ENCODE measurements around the gene AURKAIP1. TPM values are rescaled to one million over a fixed set of nuclear protein-coding genes. Genes with fewer than 3 reads are reported as not detected.

Gene AURKAIP1
- total RNA-seq, 1 experiment from 2014 or later, result 196 TPM

- no peak within 1 kb of the TSS for H3K27ac ChIP-seq (ENCODE audit: insufficient read length, low read depth, low read length)
- H3K23ac ChIP-seq (ENCODE audit: insufficient read length, low read depth, low read length), result no peak within 1 kb of the TSS
- no peak within 1 kb of the TSS for H2BK15ac ChIP-seq (ENCODE audit: low read depth, low read length)
- H3K23me2 ChIP-seq (ENCODE audit: insufficient read length, low read depth, low read length, poor library complexity, severe bottlenecking), result no peaks in the 10 kb centered on the region
- Mint-ChIP-seq H3K36me3 (ENCODE audit: insufficient read depth in 1 of 3, low read depth in 3 of 3) (peaks cover 0 to 2% (median 2%) of the 10 kb centered on the region in 3 experiments; a peak in 4 of 7 replicates), H3K4me3 (no peak within 1 kb of the TSS), H3K27me3 (ENCODE audit: low read depth) (peaks cover 1% of the 10 kb centered on the region; the same call in 1 of the 2 replicates), H3K4me1 (no peaks in the 10 kb centered on the region), H3K9me3 (no peaks in the 10 kb centered on the region), H3K27ac (no peak within 1 kb of the TSS)
- no peak within 1 kb of the TSS for H3K4me2 ChIP-seq (ENCODE audit: insufficient read depth, insufficient read length, low read length)
- H2AFZ ChIP-seq (ENCODE audit: low read length), result no peak within 1 kb of the TSS
- no peaks in the 10 kb centered on the region for H3K27me3 ChIP-seq (ENCODE audit: insufficient read depth, low read length)
- no peak within 1 kb of the TSS for H2BK120ac ChIP-seq (ENCODE audit: low read depth, low read length, poor library complexity, severe bottlenecking)
- TF ChIP-seq, protein P1, sequence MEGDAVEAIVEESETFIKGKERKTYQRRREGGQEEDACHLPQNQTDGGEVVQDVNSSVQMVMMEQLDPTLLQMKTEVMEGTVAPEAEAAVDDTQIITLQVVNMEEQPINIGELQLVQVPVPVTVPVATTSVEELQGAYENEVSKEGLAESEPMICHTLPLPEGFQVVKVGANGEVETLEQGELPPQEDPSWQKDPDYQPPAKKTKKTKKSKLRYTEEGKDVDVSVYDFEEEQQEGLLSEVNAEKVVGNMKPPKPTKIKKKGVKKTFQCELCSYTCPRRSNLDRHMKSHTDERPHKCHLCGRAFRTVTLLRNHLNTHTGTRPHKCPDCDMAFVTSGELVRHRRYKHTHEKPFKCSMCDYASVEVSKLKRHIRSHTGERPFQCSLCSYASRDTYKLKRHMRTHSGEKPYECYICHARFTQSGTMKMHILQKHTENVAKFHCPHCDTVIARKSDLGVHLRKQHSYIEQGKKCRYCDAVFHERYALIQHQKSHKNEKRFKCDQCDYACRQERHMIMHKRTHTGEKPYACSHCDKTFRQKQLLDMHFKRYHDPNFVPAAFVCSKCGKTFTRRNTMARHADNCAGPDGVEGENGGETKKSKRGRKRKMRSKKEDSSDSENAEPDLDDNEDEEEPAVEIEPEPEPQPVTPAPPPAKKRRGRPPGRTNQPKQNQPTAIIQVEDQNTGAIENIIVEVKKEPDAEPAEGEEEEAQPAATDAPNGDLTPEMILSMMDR (conservative IDR thresholded peaks at IDR 0.05), result no peak
- no peak within 1 kb of the TSS for H2BK20ac ChIP-seq (ENCODE audit: low read depth, low read length, poor library complexity, severe bottlenecking)
- no peak within 1 kb of the TSS for H2BK5ac ChIP-seq (ENCODE audit: insufficient read length, low read length)
- no peaks in the 10 kb centered on the region for H3K4me1 ChIP-seq (ENCODE audit: insufficient read depth, low read length)
- no peaks in the 10 kb centered on the region for H3K9me3 ChIP-seq (ENCODE audit: control insufficient read depth, low read depth, low read length)
- H3K14ac ChIP-seq (ENCODE audit: insufficient read depth, low read length), result no peak within 1 kb of the TSS; the same call in 1 of the 2 replicates
- H3K79me2 ChIP-seq (ENCODE audit: insufficient read depth, low read length), result no peaks in the 10 kb centered on the region
- no peak within 1 kb of the TSS for H2BK12ac ChIP-seq (ENCODE audit: insufficient read length, low read depth, low read length)
- DNase-seq, result no peak
- no peak within 1 kb of the TSS for H3K18ac ChIP-seq (ENCODE audit: insufficient read length, low read depth, low read length)
- H2AK5ac ChIP-seq (ENCODE audit: insufficient read length, low read length), result no peak within 1 kb of the TSS
- no CpG with 5 or more reads among the region's 41 CpGs for WGBS (ENCODE audit: extremely low coverage, insufficient read length, low lambda C conversion rate)
- no peak within 1 kb of the TSS for H3K9ac ChIP-seq (ENCODE audit: extremely low read depth, insufficient read length, low read length)
- H3K56ac ChIP-seq (ENCODE audit: insufficient read length, low read depth, low read length), result no peak within 1 kb of the TSS
- no peak within 1 kb of the TSS for H4K5ac ChIP-seq (ENCODE audit: insufficient read length, low read depth, low read length)
- no peaks in the 10 kb centered on the region for H4K20me1 ChIP-seq (ENCODE audit: control insufficient read depth, insufficient read depth, insufficient read length)
- no peak within 1 kb of the TSS for H4K8ac ChIP-seq (replicated peaks; ENCODE audit: insufficient read length, low read depth, low read length)
- no peaks in the 10 kb centered on the region for H3K79me1 ChIP-seq (ENCODE audit: insufficient read depth, low read depth, low read length, poor library complexity, severe bottlenecking)
- no peak within 1 kb of the TSS for H4K91ac ChIP-seq (ENCODE audit: insufficient read length, low read depth, low read length)
- no peak within 1 kb of the TSS for H3T11ph ChIP-seq (ENCODE audit: low read length)
- H3K4ac ChIP-seq (ENCODE audit: low read depth, low read length), result no peak within 1 kb of the TSS
Measured at GRCh38 chr1:1331068-1331965, 43.7 kb downstream of the AURKAIP1 start, which contains the start of gene TAS1R3. TSS of gene TAS1R3 (plus strand) at chr1:1331280. CDS start at chr1:1331346, 66 bp downstream.

Data from H9 (cell line).